Activated T-cell treated with anti-CD3 and anti-CD28 coated beads for 1 hour (primary cell): Measurements from ENCODE around the gene LHX3.

Experiments used
- DNase-seq: peaks from one replicate; pipeline ENCODE4 v3.0.0-alpha.2; 2020; ENCODE audit warnings: low read depth

Gene LHX3

GRCh38 chr9:136177224-136177623 lies 27.7 kb downstream of the LHX3 start:
- no peak for DNase-seq

GRCh38 chr9:136175616-136176197 lies 29.2 kb downstream of the LHX3 start:
- no peak for DNase-seq

GRCh38 chr9:136174779-136175615 lies 29.9 kb downstream of the LHX3 start:
- DNase-seq, result no peak

GRCh38 chr9:136173648-136174290 lies 31.2 kb downstream of the LHX3 start:
- DNase-seq, result no peak

GRCh38 chr9:136172412-136173079 lies 32.4 kb downstream of the LHX3 start:
- DNase-seq, result no peak

GRCh38 chr9:136171801-136172411 lies 33.0 kb downstream of the LHX3 start:
- DNase-seq, result no peak

- no peak for DNase-seq
Observed at GRCh38 chr9:136171009-136171800, 33.7 kb downstream of the LHX3 start.

- peak; percentile 33 for DNase-seq
Observed at GRCh38 chr9:136170006-136170901, 34.7 kb downstream of the LHX3 start.

GRCh38 chr9:136169495-136169894 lies 35.4 kb downstream of the LHX3 start:
- DNase-seq, result no peak

GRCh38 chr9:136163248-136163850 lies 41.6 kb downstream of the LHX3 start:
- DNase-seq, result no peak

- no peak for DNase-seq
Observed at GRCh38 chr9:136160995-136161610, 43.8 kb downstream of the LHX3 start.

- DNase-seq, result no peak
Observed at GRCh38 chr9:136160381-136160841, 44.5 kb downstream of the LHX3 start.

- DNase-seq, result no peak
Observed at GRCh38 chr9:136159851-136160250, 45.1 kb downstream of the LHX3 start.

- DNase-seq, result no peak
Observed at GRCh38 chr9:136157477-136158265, 47.3 kb downstream of the LHX3 start.

- DNase-seq, result no peak
Observed at GRCh38 chr9:136156209-136157120, 48.5 kb downstream of the LHX3 start.

- DNase-seq, result no peak
Observed at GRCh38 chr9:136155576-136155975, 49.4 kb downstream of the LHX3 start.

- no peak for DNase-seq
Observed at GRCh38 chr9:136154943-136155342, 50.0 kb downstream of the LHX3 start.
